ENCODE measurements around the gene CLPTM1. TPM values are rescaled to one million over a fixed set of nuclear protein-coding genes. Genes with fewer than 3 reads are reported as not detected.

CLPTM1 gene
- total RNA-seq, 1 experiment from 2014 or later = 82.0 TPM

GRCh38 chr19:45020071-45020470 is 64.9 kb downstream of the CLPTM1 start:
- Histone ChIP-seq H2BK12ac (ENCODE audit: insufficient read length, low read depth, low read length) (no peak overlapping the region), H3K9me3 (ENCODE audit: control insufficient read depth, low read depth, low read length) (no peaks in the 10 kb centered on the region), H3K14ac (ENCODE audit: insufficient read depth, low read length) (no peak overlapping the region), H2BK15ac (ENCODE audit: low read depth, low read length) (no peak overlapping the region), H2BK120ac (ENCODE audit: low read depth, low read length, poor library complexity, severe bottlenecking) (no peak overlapping the region), H3K27ac (ENCODE audit: insufficient read length, low read depth, low read length) (no peak overlapping the region), H4K5ac (ENCODE audit: insufficient read length, low read depth, low read length) (no peak overlapping the region), H3K27me3 (ENCODE audit: insufficient read depth, low read length) (no peaks in the 10 kb centered on the region), H4K8ac (replicated peaks; ENCODE audit: insufficient read length, low read depth, low read length) (no peak overlapping the region), H3K4me2 (ENCODE audit: insufficient read depth, insufficient read length, low read length) (no peak overlapping the region), H3K79me1 (ENCODE audit: insufficient read depth, low read depth, low read length, poor library complexity, severe bottlenecking) (no peaks in the 10 kb centered on the region), H3K18ac (ENCODE audit: insufficient read length, low read depth, low read length) (no peak overlapping the region), H2BK5ac (ENCODE audit: insufficient read length, low read length) (no peak overlapping the region), H3K23me2 (ENCODE audit: insufficient read length, low read depth, low read length, poor library complexity, severe bottlenecking) (no peaks in the 10 kb centered on the region), H2BK20ac (ENCODE audit: low read depth, low read length, poor library complexity, severe bottlenecking) (no peak overlapping the region), H3K9ac (ENCODE audit: extremely low read depth, insufficient read length, low read length) (no peak overlapping the region), H2AK5ac (ENCODE audit: insufficient read length, low read length) (no peak overlapping the region), H3K56ac (ENCODE audit: insufficient read length, low read depth, low read length) (no peak overlapping the region), H3K4ac (ENCODE audit: low read depth, low read length) (no peak overlapping the region), H4K91ac (ENCODE audit: insufficient read length, low read depth, low read length) (no peak overlapping the region), H3K23ac (ENCODE audit: insufficient read length, low read depth, low read length) (no peak overlapping the region), H3K4me1 (ENCODE audit: insufficient read depth, low read length) (no peaks in the 10 kb centered on the region), H2AFZ (ENCODE audit: low read length) (no peak overlapping the region), H3K79me2 (ENCODE audit: insufficient read depth, low read length) (no peaks in the 10 kb centered on the region), H4K20me1 (ENCODE audit: control insufficient read depth, insufficient read depth, insufficient read length) (no peaks in the 10 kb centered on the region), H3T11ph (ENCODE audit: low read length) (no peak overlapping the region)
- TF ChIP-seq CTCF (conservative IDR thresholded peaks at IDR 0.05) = no peak
- H3K9me3 Mint-ChIP-seq = no peaks in the 10 kb centered on the region
- no CpG with 5 or more reads among the region's 3 CpGs for WGBS (ENCODE audit: extremely low coverage, insufficient read length, low lambda C conversion rate)
- no peaks in the 10 kb centered on the region for H3K27me3 Mint-ChIP-seq (ENCODE audit: low read depth)
- H3K4me3 Mint-ChIP-seq = no peak overlapping the region
- no peak overlapping the region for H3K27ac Mint-ChIP-seq
- DNase-seq = no peak
- H3K36me3 Mint-ChIP-seq (ENCODE audit: insufficient read depth in 1 of 3, low read depth in 3 of 3) = peaks cover 0 to 8% (median 4%) of the 10 kb centered on the region in 3 experiments; a peak in 3 of 7 replicates
- peaks cover 7 to 9% of the 10 kb centered on the region in 2 experiments for H3K4me1 Mint-ChIP-seq
